Stomach (tissue), 4 donors: Measurements from ENCODE around the gene TBX4.

Source experiments
- CTCF ChIP-seq, 7 experiments: fragments of 450-650 bp in 4 of 7; fragments of 200-600 bp in 3 of 7; sonication (generic) in 3 of 7; IDR thresholded peaks; one replicate each; pipeline ENCODE4 v1.5.1; 2016 to 2019; ENCODE audit warnings: antibody characterized with exemption in 7 of 7, control low read depth in 2 of 7, mild to moderate bottlenecking in 1 of 7
- EP300 ChIP-seq: sonication (generic); formaldehyde crosslinking; IDR thresholded peaks from one replicate; pipeline ENCODE4 v1.6.1; 2017; ENCODE audit warnings: antibody characterized with exemption
- POLR2A ChIP-seq, 4 donors: fragments of 450-650 bp; IDR thresholded peaks; one replicate each; pipeline ENCODE4 v1.6.1; 2016; ENCODE audit warnings: antibody characterized with exemption in 4 of 4, control low read depth in 2 of 4, mild to moderate bottlenecking in 1 of 4, moderate library complexity in 1 of 4
- POLR2AphosphoS5 ChIP-seq, 3 donors: sonication (generic); formaldehyde crosslinking; IDR thresholded peaks; one replicate each; pipeline ENCODE4 v1.6.1; 2016; ENCODE audit warnings: antibody characterized with exemption in 3 of 3

GRCh38 chr17:61489719-61490490 lies 37.7 kb downstream of the TBX4 start:
- TF ChIP-seq CTCF (IDR thresholded peaks at IDR 0.05) (no peak), POLR2A (IDR thresholded peaks at IDR 0.05) (no peak), POLR2AphosphoS5 (IDR thresholded peaks at IDR 0.05) (no peak), EP300 (no peak)
